ENCODE data around the gene RABGAP1L.

DNA sequence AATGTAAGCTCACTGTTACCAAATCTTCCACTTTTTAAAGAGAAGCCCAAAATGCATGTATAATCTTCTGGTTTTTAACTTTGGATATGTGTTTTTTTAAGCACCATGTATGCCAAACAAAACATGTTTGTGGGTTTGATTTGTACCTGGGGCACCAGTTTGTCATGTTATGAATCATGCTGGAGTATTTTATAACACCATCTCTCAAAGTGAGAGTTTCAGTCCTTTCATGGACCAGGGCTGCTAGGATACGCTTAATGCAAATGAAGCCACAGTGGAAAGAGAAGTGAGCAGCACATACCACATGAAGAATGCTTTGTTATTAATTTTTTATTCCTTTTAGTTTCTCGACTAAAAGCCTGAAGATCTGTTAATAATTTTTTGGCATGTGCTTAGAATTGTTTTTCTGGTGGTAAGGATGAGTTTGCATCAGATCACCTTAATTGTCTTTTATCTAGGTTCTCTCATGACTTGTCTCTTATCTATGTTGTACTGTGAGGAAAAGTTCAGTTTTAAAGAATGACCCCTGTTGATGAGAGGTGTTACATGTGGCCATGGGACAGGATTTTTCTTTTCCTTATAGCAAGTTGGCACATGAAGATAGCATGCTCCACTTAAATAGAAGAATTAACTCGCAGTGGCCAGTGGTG lies 2.0 kb upstream of the RABGAP1L start:
- TF ChIP-seq, protein P1, sequence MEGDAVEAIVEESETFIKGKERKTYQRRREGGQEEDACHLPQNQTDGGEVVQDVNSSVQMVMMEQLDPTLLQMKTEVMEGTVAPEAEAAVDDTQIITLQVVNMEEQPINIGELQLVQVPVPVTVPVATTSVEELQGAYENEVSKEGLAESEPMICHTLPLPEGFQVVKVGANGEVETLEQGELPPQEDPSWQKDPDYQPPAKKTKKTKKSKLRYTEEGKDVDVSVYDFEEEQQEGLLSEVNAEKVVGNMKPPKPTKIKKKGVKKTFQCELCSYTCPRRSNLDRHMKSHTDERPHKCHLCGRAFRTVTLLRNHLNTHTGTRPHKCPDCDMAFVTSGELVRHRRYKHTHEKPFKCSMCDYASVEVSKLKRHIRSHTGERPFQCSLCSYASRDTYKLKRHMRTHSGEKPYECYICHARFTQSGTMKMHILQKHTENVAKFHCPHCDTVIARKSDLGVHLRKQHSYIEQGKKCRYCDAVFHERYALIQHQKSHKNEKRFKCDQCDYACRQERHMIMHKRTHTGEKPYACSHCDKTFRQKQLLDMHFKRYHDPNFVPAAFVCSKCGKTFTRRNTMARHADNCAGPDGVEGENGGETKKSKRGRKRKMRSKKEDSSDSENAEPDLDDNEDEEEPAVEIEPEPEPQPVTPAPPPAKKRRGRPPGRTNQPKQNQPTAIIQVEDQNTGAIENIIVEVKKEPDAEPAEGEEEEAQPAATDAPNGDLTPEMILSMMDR (IDR thresholded peaks at IDR 0.05), result no peak
- no peak for TF ChIP-seq EP300 (IDR thresholded peaks at IDR 0.05)

Data from gastroesophageal sphincter (tissue), 3 donors.